PFSK-1 (cell line): ENCODE results near the gene SEC62.

Experiments
- FOXP2 ChIP-seq: optimal IDR thresholded peaks from 2 replicates; pipeline ENCODE3; 2011; ENCODE audit warnings: borderline replicate concordance, control low read depth, inconsistent platforms; ENCODE audit not compliant: insufficient read depth; ENCODE audit errors: extremely low read length, extremely low read depth
- POLR2AphosphoS5 ChIP-seq: IDR thresholded peaks from 2 replicates; pipeline ENCODE4 v1.6.1; 2012; ENCODE audit warnings: low read depth, mild to moderate bottlenecking, control low read depth, low read length, moderate library complexity
- REST ChIP-seq, 2 experiments: IDR thresholded peaks; 2 replicates each; pipeline versions ENCODE4 v1.6.1 to v1.8.0; 2011 to 2012; ENCODE audit warnings: low read depth in 2 of 2, low read length in 2 of 2, control low read depth in 1 of 2, inconsistent platforms in 1 of 2, mild to moderate bottlenecking in 1 of 2, moderate library complexity in 1 of 2; ENCODE audit not compliant: insufficient read depth in 1 of 2
- SIN3A ChIP-seq: IDR thresholded peaks from 2 replicates; pipeline ENCODE4 v1.6.1; 2012; ENCODE audit warnings: mild to moderate bottlenecking, low read length, moderate library complexity, borderline replicate concordance; ENCODE audit not compliant: insufficient read depth
- TAF1 ChIP-seq: IDR thresholded peaks from 2 replicates; pipeline ENCODE4 v1.6.1; 2012; ENCODE audit warnings: low read length, control low read depth, borderline replicate concordance; ENCODE audit not compliant: insufficient read depth

Gene SEC62

GRCh38 chr3:169970847-169971246 is 4.2 kb downstream of the SEC62 start:
- TF ChIP-seq REST (IDR thresholded peaks at IDR 0.05; ENCODE audit: insufficient read depth in 1 of 2, low read depth in 2 of 2, low read length in 2 of 2) (no peak), SIN3A (no peak), POLR2AphosphoS5 (no peak), FOXP2 (no peak), TAF1 (no peak)

DNA sequence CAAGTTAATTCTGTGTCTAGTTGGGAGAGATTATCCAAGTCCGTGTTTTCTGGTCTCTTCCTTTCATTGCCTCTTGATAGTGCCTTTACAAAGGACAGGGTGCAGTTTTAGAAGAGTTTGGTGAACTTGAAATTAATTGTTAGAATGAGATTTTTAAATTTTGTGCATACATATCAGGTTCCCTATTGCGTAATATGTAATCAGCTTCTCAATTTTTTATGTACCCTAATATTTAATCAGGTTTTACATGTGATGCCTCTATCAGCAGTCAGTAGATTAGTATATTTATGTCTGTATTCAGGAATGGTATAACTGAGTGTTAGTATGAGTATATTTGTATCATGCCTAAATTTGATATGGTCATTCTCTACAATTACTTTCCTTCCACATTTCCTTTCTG is 4.9 kb downstream of the SEC62 start:
- TF ChIP-seq TAF1 (no peak), POLR2AphosphoS5 (no peak), FOXP2 (no peak), SIN3A (no peak), REST (IDR thresholded peaks at IDR 0.05; ENCODE audit: insufficient read depth in 1 of 2, low read depth in 2 of 2, low read length in 2 of 2) (no peak)

GRCh38 chr3:169980055-169980454 is 13.4 kb downstream of the SEC62 start:
- TF ChIP-seq REST (IDR thresholded peaks at IDR 0.05; ENCODE audit: insufficient read depth in 1 of 2, low read depth in 2 of 2, low read length in 2 of 2) (no peak), SIN3A (no peak), FOXP2 (no peak), POLR2AphosphoS5 (no peak), TAF1 (no peak)

- TF ChIP-seq SIN3A (no peak), POLR2AphosphoS5 (no peak), TAF1 (no peak), REST (IDR thresholded peaks at IDR 0.05; ENCODE audit: insufficient read depth in 1 of 2, low read depth in 2 of 2, low read length in 2 of 2) (no peak), FOXP2 (no peak)
Observed at GRCh38 chr3:169984292-169984691, 17.7 kb downstream of the SEC62 start.

GRCh38 chr3:169990431-169990830 is 23.8 kb downstream of the SEC62 start:
- TF ChIP-seq SIN3A (no peak), FOXP2 (no peak)
